ENCODE data around the gene DLG4.

The DLG4 gene

DNA sequence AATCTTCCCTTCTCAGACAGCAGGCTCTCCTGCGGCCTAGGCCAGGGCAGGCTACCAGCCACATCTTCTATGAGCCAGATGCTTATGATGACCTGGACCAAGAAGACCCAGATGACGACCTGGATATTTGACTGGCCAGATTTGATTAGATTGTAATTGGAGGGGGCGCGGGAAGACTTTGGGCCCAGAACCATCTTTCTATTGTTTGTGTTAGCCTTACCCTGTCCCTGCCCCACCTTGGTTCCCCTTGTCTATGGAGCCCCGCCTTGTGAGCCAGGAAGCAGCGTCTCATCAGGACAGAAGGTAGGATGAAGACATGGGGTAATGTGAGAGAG is 39.9 kb upstream of the DLG4 start:
- no peak overlapping the region for H3K9ac ChIP-seq
- no peak overlapping the region for H3K4me3 ChIP-seq (IDR thresholded peaks at IDR 0.05; ENCODE audit: insufficient read depth, low read depth, low read length)
- no peaks in the 10 kb centered on the region for H3K79me2 ChIP-seq (ENCODE audit: insufficient read depth, low read depth)
- no peak overlapping the region for H3K4me2 ChIP-seq
- TF ChIP-seq CTCF (conservative IDR thresholded peaks at IDR 0.05; ENCODE audit: low read depth, low read length) = no peak
- H4K20me1 ChIP-seq (ENCODE audit: insufficient read depth) = no peaks in the 10 kb centered on the region
- H2AFZ ChIP-seq (ENCODE audit: low read depth) = no peak overlapping the region
- no peak overlapping the region for H3K27ac ChIP-seq
- H3K36me3 ChIP-seq (ENCODE audit: insufficient read depth) = no peaks in the 10 kb centered on the region
- H3K4me1 ChIP-seq (ENCODE audit: low read depth, poor library complexity, severe bottlenecking) = no peaks in the 10 kb centered on the region
- no peaks in the 10 kb centered on the region; the same call in 1 of the 2 replicates for H3K27me3 ChIP-seq (ENCODE audit: insufficient read depth, low read depth)

DNA sequence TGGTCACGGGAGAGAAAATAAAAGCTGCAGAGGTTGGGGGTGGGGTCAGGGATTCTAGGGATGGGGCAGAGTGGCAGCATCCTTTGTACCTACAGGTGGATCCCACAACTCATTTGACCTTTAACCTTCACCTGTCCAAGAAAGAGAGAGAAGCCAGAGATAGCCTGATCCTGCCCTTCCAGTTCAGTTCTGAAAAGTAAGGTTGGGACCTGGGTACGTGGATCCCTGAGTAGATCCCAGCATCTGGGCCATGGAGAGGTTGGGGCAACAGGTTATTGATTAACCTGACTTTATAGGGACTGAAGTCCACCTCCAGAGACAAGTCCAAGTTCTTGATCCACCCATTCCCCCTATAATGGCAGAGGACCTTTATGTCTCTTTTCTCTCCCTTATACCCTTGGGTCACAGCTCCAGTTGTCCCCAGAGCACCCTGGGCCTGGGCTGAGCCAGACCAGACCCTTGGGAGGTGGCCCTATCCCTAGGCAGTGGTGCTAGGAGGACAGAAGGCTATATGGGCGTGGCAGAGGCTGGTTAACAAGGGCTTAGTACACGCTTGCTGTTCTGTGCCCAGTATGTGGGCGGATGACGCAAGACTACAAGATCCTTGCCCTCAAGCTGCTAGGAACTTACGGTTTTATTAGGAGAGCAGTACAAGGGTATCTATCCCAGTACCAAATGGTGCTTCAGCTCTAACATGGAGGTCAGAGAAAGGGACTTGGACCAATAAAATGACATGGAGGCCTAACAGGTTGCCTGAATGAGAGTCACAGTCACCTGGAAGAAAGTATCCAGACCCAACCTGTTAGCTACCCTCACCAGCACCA is 39.3 kb upstream of the DLG4 start:
- no peak for TF ChIP-seq CTCF (conservative IDR thresholded peaks at IDR 0.05; ENCODE audit: low read depth, low read length)
- Histone ChIP-seq H3K79me2 (ENCODE audit: insufficient read depth, low read depth) (no peaks in the 10 kb centered on the region), H3K4me2 (no peak overlapping the region), H4K20me1 (ENCODE audit: insufficient read depth) (no peaks in the 10 kb centered on the region), H3K27me3 (ENCODE audit: insufficient read depth, low read depth) (no peaks in the 10 kb centered on the region; the same call in 1 of the 2 replicates), H3K36me3 (ENCODE audit: insufficient read depth) (no peaks in the 10 kb centered on the region), H3K9ac (no peak overlapping the region), H3K4me3 (IDR thresholded peaks at IDR 0.05; ENCODE audit: insufficient read depth, low read depth, low read length) (no peak overlapping the region), H3K27ac (no peak overlapping the region), H3K4me1 (ENCODE audit: low read depth, poor library complexity, severe bottlenecking) (no peaks in the 10 kb centered on the region), H2AFZ (ENCODE audit: low read depth) (no peak overlapping the region)

- H3K9ac ChIP-seq = no peak overlapping the region
- no peaks in the 10 kb centered on the region for H3K36me3 ChIP-seq (ENCODE audit: insufficient read depth)
- no peaks in the 10 kb centered on the region for H3K4me1 ChIP-seq (ENCODE audit: low read depth, poor library complexity, severe bottlenecking)
- H3K27me3 ChIP-seq (ENCODE audit: insufficient read depth, low read depth) = no peaks in the 10 kb centered on the region
- no peak for TF ChIP-seq CTCF (conservative IDR thresholded peaks at IDR 0.05; ENCODE audit: low read depth, low read length)
- H4K20me1 ChIP-seq (ENCODE audit: insufficient read depth) = no peaks in the 10 kb centered on the region
- no peak overlapping the region for H3K4me2 ChIP-seq
- H3K27ac ChIP-seq = no peak overlapping the region
- no peaks in the 10 kb centered on the region for H3K79me2 ChIP-seq (ENCODE audit: insufficient read depth, low read depth)
- H3K4me3 ChIP-seq (IDR thresholded peaks at IDR 0.05; ENCODE audit: insufficient read depth, low read depth, low read length) = no peak overlapping the region
- H2AFZ ChIP-seq (ENCODE audit: low read depth) = no peak overlapping the region
Observed at GRCh38 chr17:7256766-7257456, 37.3 kb upstream of the DLG4 start.

- no peaks in the 10 kb centered on the region for H3K79me2 ChIP-seq (ENCODE audit: insufficient read depth, low read depth)
- no peaks in the 10 kb centered on the region for H3K4me1 ChIP-seq (ENCODE audit: low read depth, poor library complexity, severe bottlenecking)
- no peak overlapping the region for H3K27ac ChIP-seq
- no peak for TF ChIP-seq CTCF (conservative IDR thresholded peaks at IDR 0.05; ENCODE audit: low read depth, low read length)
- no peaks in the 10 kb centered on the region for H4K20me1 ChIP-seq (ENCODE audit: insufficient read depth)
- H3K4me3 ChIP-seq (IDR thresholded peaks at IDR 0.05; ENCODE audit: insufficient read depth, low read depth, low read length) = no peak overlapping the region
- H3K36me3 ChIP-seq (ENCODE audit: insufficient read depth) = no peaks in the 10 kb centered on the region
- no peak overlapping the region for H3K4me2 ChIP-seq
- no peaks in the 10 kb centered on the region for H3K27me3 ChIP-seq (ENCODE audit: insufficient read depth, low read depth)
- no peak overlapping the region for H3K9ac ChIP-seq
- H2AFZ ChIP-seq (ENCODE audit: low read depth) = no peak overlapping the region
Observed at GRCh38 chr17:7254511-7254910, 34.9 kb upstream of the DLG4 start.
